HG03135 (cell line): Measurements from ENCODE around the gene LPGAT1.
A peak's percentile ranks its signal among the peaks of the same experiment; 100 is the strongest.
"Not testable (repeated sequence)": the region's sequence is repeated elsewhere in the genome, so short reads cannot be mapped to it uniquely, and the experiment has no call there.

ENCODE experiments used
- ATAC-seq: cut with Tn5 transposase; IDR thresholded peaks from one replicate; pipeline ENCODE4 v1.9.1; 2021; ENCODE audit warnings: mild to moderate bottlenecking, moderate library complexity; ENCODE audit not compliant: unreplicated experiment

The LPGAT1 gene

GRCh38 chr1:211830328-211831142, at the start of gene LPGAT1:
Gene LPGAT1, minus strand, starts transcription at chr1:211830763. Its CDS starts 1,467 bp downstream, at chr1:211829296.
- peak; percentile 63 for ATAC-seq

GRCh38 chr1:211879475-211879874, 48.9 kb upstream of the LPGAT1 start:
- ATAC-seq, result no peak

DNA sequence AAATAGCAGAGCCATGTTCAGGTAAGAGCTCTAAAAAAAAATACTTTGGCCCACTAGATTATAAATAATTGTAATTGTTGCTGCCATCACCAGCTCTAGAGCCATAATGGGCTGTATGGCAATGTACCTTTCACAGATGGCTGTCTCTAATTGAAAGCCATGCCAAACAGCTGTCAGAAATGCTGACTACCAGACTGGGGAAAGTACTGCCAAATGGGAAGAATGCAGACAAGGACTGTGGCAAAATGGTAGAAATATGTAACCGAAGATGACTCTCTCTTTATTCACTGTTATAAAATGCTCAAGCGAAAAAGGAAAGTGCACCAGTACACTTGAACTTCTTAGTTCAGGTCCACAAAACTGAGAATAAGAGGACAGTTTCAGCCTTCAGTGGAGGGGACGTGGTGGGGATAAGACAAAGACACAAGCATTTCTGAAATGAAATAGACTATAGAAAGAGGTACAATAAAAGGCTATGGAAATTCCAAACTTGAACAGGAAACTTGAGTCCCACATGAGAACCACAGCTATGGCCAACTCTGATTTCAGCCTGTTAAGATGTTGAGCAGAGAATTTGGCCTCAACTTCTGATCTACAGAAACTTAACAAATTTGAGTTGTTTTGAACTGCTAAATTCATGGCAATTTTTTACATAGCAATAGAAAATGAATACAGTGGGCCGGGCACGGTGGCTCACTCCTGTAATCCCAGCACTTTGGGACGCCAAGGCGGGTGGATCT, 46.5 kb upstream of the LPGAT1 start:
- no peak for ATAC-seq

DNA sequence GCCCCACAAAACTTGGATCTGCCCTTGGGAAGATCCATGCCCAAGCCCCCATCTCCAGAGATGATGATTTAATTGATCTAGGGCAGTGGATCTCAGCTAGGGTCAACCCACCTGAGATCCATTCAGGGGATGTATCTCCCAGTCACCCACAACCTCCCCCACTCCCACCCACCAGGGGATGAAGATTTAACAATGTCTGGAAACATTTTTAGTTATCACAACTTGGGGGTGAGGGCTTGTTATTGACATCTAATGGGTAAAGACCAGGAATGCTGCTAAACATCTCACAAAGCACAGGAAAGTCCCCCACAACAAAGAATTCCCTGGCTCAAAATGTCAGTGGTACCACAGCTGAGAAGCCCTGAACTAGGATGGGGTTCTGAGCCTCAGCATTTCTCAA, 45.0 kb upstream of the LPGAT1 start:
- no peak for ATAC-seq

- no peak for ATAC-seq
Observed at GRCh38 chr1:211874521-211875347, 44.2 kb upstream of the LPGAT1 start.

DNA sequence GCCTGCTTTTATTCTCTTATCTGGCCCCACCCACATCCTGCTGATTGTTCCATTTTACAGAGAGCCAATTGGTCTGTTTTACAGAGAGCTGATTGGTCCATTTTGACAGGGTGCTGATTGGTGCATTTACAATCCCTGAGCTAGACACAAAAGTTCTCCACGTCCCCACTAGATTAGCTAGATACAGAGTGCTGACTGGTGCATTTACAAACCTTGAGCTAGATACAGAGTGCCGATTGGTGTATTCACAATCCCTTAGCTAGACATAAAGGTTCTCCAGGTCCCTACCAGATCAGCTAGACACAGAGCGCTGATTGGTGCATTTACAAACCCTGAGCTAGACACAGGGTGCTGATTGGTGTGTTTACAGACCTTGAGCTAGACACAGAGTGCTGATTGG, 43.2 kb upstream of the LPGAT1 start:
- not testable (repeated sequence) for ATAC-seq

- no peak for ATAC-seq
Observed at GRCh38 chr1:211870156-211870555, 39.6 kb upstream of the LPGAT1 start.

GRCh38 chr1:211865180-211865579, 34.6 kb upstream of the LPGAT1 start:
- ATAC-seq, result no peak

GRCh38 chr1:211859405-211859804, 28.8 kb upstream of the LPGAT1 start:
- no peak for ATAC-seq

DNA sequence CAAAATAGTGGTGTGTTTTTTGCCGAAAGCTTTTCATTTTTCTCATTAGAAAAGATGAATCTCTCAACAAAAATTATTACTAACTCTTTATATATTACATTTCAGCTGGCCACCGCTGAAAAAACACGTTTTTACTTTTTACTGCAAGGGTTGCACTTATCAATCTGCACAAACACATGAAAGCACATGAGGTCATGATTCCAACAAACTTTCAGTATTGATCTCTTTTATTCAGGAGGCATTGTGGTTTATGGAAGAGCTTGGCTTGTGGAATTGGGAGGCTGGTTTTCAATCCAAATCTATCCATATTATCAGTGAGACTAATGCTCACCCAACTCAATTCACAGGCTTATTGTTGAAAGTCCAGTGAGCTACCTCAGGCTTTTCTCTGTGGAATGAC, 20.6 kb upstream of the LPGAT1 start:
- no peak for ATAC-seq

GRCh38 chr1:211843507-211844298, 13.1 kb upstream of the LPGAT1 start:
- ATAC-seq, result no peak

DNA sequence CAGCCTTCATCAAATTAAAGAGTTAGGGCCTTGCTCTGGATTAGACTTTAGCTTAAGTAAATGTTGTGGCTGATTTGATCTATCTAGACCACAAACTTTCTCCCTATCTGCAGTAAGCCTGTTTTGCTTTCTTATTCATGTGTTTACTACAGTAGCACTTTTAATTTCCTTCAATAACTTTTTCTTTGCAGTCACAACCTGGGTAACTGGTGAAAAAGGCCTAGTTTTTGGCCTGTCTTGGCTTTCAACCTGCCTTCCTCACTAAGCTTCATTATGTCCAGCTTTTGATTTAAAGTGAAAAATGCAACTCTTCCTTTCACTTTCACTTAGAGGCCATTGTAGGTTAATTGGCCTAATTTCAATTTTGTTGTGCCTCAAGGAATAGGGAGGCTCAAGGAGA, 12.5 kb upstream of the LPGAT1 start:
- ATAC-seq, result no peak

GRCh38 chr1:211842518-211842917, 12.0 kb upstream of the LPGAT1 start:
- no peak for ATAC-seq

- ATAC-seq, result no peak
Observed at GRCh38 chr1:211839106-211839505, 8.5 kb upstream of the LPGAT1 start.

DNA sequence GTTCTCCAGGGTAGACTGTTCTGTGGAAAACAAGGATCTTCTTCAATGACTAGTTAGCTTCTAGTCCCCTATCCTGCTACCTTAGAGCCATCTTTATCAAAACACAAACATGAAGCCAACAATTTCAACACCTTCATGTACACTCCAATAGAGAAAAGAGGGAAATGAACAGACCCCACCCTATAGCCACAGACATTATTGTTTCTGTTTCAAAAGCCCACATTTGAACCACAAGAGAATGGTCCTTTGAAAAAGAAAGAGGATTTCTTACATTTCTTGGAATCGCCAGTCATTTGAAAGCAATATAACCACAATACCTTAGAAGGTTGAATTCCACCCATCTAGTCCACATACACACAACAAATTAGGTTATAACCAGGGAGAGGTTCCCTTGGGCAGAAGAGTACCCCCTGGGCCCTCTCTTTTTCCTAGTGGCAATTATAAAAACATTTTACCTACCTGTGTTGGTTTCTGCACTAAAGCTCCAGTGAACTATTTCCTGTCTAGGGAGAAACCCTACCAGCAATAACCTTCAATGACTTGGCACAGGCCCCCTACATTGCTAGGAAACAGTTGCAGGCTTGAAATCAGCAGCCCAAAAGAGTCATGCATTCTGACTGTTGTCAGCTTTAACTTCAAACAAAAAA, 2.7 kb upstream of the LPGAT1 start:
- ATAC-seq, result no peak

- ATAC-seq, result no peak
Observed at GRCh38 chr1:211832661-211833060, 2.1 kb upstream of the LPGAT1 start.

DNA sequence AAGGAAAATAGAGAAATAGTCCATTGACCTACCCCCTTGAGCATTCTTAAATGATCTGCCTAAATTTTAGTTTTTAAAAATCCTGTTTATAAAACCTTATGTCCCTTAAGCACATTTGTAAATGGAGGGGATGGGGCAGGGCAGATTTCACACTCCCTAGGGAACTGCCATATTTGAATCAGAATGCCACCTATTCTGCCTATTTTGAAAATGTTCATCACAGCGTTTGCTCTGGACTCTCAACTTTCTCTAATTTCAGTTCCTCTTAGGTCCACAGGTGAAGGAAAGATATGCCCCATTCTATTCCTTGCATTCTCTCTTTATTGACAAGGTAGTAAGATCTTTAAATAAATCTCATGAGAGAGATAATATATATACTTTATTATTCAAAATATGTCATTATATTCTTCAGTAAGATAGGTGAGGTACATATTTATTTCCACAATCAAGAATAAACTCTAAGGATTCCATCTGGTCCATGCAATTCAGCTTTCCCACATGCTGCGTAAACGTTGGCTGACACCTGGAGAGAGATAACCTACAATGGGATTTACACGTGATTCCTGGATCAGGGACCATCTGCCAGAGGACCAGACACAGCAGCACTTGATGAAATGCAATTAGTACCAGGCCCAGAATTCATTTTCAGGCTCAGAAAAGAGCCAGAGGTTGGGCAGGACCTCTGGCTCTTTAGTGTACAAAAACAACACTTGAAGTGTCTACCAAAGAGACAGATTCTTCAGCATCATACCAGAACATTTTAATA, 1.2 kb upstream of the LPGAT1 start:
- no peak for ATAC-seq

GRCh38 chr1:211830055-211830327, 572 bp downstream of the LPGAT1 start:
- peak; percentile 31 for ATAC-seq

- no peak for ATAC-seq
Observed at GRCh38 chr1:211829343-211830054, 1.1 kb downstream of the LPGAT1 start.
